Measurements from ENCODE around the gene NEK9.
A peak's percentile ranks its signal among the peaks of the same experiment; 100 is the strongest.

NEK9 gene

GRCh38 chr14:75054421-75054820 is 72.4 kb downstream of the NEK9 start:
- no peak for TF ChIP-seq ZFX (IDR thresholded peaks at IDR 0.05; ENCODE audit: borderline replicate concordance)
- no peak overlapping the region for H3K27ac ChIP-seq

DNA sequence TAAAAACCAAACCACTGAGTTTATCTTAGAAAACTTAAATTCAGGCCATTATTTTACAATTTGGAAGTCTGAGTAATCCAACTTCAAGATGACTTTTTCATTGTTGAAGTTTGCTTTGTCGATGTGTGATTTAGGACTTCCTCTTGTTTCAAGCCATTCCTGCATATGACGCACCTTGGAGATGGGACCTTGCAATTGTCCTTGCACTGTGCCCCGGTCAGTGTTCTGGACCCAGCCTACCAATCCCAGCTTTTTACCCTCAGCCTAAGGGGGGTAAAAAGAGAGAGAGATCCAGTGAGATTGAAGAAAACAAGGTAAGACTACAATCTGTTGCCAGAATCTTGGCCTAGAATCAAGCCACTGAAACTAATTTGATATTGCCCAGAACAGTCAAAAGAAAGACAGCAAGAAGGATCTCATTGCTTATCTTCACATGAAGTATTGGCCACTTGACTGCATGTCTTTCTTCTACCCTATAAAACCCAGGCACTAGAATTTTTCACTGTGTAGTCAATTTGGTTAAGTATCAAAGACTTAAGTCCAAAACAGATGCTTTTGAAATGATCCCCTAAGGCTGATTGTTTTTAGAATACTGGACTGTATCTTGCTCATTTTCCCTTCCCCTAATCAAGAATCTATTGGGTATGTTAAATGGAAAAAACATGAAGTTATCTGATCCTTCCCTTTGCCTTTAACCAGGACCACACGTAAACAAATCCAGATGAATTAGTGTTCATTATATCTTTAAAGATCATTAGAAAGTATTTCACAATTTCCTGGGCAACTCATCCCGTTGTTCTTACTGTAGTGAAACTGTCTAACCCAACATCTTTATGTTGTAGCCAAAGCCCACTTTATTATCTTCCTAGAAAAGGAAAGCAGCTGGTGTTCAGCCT is 73.2 kb downstream of the NEK9 start:
- H3K27ac ChIP-seq = no peak overlapping the region

GRCh38 chr14:75051556-75051899 is 75.3 kb downstream of the NEK9 start:
- TF ChIP-seq, protein P1, sequence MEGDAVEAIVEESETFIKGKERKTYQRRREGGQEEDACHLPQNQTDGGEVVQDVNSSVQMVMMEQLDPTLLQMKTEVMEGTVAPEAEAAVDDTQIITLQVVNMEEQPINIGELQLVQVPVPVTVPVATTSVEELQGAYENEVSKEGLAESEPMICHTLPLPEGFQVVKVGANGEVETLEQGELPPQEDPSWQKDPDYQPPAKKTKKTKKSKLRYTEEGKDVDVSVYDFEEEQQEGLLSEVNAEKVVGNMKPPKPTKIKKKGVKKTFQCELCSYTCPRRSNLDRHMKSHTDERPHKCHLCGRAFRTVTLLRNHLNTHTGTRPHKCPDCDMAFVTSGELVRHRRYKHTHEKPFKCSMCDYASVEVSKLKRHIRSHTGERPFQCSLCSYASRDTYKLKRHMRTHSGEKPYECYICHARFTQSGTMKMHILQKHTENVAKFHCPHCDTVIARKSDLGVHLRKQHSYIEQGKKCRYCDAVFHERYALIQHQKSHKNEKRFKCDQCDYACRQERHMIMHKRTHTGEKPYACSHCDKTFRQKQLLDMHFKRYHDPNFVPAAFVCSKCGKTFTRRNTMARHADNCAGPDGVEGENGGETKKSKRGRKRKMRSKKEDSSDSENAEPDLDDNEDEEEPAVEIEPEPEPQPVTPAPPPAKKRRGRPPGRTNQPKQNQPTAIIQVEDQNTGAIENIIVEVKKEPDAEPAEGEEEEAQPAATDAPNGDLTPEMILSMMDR (IDR thresholded peaks at IDR 0.05) = no peak
- TF ChIP-seq ZFX (IDR thresholded peaks at IDR 0.05; ENCODE audit: borderline replicate concordance) = no peak
- H3K27ac ChIP-seq = peak overlapping the region; percentile 64

More for the DNA sequence above, 73.2 kb downstream of the NEK9 start:
- TF ChIP-seq ZFX (IDR thresholded peaks at IDR 0.05; ENCODE audit: borderline replicate concordance) = no peak
- TF ChIP-seq, protein P1 (IDR thresholded peaks at IDR 0.05) = no peak

GRCh38 chr14:75050852-75051555 is 75.8 kb downstream of the NEK9 start, which contains the start of gene MLH3:
MLH3 (minus strand) TSS chr14:75051467; CDS start chr14:75049655, 1,812 bp downstream.
- TF ChIP-seq, protein P1 (IDR thresholded peaks at IDR 0.05) = no peak
- TF ChIP-seq ZFX (IDR thresholded peaks at IDR 0.05; ENCODE audit: borderline replicate concordance) = no peak
- H3K27ac ChIP-seq = peak within 1 kb of the TSS; percentile 64

GRCh38 chr14:75049731-75050201 is 77.1 kb downstream of the NEK9 start:
- TF ChIP-seq, protein P1 (IDR thresholded peaks at IDR 0.05) = no peak
- TF ChIP-seq ZFX (IDR thresholded peaks at IDR 0.05; ENCODE audit: borderline replicate concordance) = no peak
- no peak overlapping the region for H3K27ac ChIP-seq

GRCh38 chr14:75049136-75049535 is 77.7 kb downstream of the NEK9 start:
- H3K27ac ChIP-seq = no peak overlapping the region
- TF ChIP-seq ZFX (IDR thresholded peaks at IDR 0.05; ENCODE audit: borderline replicate concordance) = no peak
- TF ChIP-seq, protein P1 (IDR thresholded peaks at IDR 0.05) = no peak

- no peak overlapping the region for H3K27ac ChIP-seq
- TF ChIP-seq, protein P1 (IDR thresholded peaks at IDR 0.05) = no peak
- no peak for TF ChIP-seq ZFX (IDR thresholded peaks at IDR 0.05; ENCODE audit: borderline replicate concordance)
These were observed 78.7 kb downstream of the NEK9 start for GRCh38 chr14:75048101-75048500.

Measured in 22Rv1 (cell line).